HG02884 (cell line): ENCODE measurements around the gene TBC1D3G.
"Not testable (repeated sequence)": the region's sequence is repeated elsewhere in the genome, so short reads cannot be mapped to it uniquely, and the experiment has no call there.

Experiments
- ATAC-seq: cut with Tn5 transposase; IDR thresholded peaks from one replicate; pipeline ENCODE4 v1.9.1; 2021; ENCODE audit warnings: mild to moderate bottlenecking, moderate library complexity; ENCODE audit not compliant: unreplicated experiment

Gene TBC1D3G

DNA sequence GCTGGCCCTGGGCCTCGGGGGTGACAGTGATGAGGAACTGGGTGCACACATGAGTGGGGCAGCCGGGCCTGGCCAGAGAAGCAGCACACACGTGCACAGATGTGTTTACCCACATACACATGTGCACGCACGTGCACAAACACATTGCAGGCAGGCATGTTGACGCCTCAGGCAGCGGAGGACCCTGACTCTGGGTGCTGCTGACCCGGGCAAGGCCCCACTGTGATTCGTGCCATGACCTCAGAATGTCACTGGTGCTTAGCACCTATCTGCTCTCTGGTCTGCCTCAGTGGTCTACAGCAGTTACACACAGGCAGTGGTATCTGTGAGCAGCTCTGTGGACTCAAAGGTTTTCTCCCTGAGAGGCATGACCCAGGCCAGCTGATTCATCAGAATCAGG, at the start of gene TBC1D3G:
Gene TBC1D3G (plus strand): TSS at position 301 of the 400 bp plus-strand sequence. CDS start 1,528 bp downstream, outside the sequence.
- ATAC-seq: not testable (repeated sequence)

DNA sequence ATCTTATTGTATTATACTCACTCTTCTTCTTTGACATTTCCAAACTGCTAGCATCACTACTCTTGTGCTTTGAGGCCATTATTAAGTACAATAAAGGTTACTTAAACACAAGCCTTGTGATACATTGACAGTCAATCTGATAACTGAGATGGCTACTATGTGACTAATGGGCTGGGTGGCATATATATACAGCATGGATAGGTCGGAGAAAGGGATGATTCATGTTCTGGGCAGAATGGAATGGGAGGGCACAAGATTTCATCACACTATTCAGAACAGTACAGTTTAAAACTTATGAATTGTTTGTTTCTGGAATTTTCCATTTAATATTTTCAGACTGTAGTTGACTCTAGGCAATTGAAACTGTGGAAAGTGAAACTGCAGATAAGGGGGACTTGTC, 40.4 kb upstream of the TBC1D3G start:
- ATAC-seq: not testable (repeated sequence)

DNA sequence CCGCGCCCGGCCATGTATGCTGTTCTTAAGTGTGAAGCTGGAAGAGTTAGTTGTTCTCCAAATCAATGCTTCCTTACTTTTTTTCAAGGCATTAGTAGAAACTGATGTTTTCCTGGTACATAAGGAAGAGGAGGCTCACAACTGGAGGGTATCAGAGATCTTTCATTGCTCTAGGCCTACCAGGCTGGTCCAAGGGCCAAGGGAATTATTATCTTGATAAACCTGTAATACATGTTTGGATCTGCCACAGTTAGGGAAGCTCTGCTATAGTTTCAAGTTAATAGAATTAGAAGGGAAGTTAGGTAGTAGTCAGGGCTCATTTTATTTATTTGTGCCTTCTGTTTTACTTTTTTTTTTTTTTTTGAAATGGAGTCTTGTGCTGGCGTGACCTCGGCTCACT, 39.5 kb upstream of the TBC1D3G start:
- ATAC-seq: not testable (repeated sequence)

DNA sequence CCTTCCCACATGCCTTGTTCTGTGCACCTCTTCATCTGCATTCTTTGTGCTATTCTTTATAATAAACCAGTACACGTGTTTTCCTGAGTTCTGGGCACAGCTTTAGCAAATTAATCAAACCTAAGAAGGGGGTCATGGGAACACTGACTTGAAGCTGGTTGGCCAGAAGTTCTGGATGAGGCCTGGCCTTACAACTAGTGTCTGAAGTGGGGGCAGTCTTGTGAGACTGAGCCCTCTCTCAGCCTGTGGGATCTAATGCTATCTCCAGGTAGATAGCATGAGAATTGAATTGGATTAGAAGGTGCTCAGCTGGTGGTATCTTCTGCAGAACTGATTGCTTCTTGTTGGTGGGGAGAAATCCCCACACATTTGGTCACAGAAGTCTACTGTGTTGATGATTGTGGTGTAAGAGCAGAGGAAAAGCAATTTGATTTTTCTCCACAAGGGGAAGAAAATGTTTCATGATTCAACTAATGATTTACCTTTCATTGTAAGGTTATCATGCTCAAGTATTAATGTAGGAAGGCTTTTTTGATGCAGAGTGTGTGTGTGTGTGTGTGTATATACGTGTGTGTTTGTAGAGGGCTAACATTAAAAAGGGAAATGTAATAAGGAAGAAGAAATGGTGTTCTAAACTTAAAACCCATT, 33.6 kb upstream of the TBC1D3G start:
- not testable (repeated sequence) for ATAC-seq

DNA sequence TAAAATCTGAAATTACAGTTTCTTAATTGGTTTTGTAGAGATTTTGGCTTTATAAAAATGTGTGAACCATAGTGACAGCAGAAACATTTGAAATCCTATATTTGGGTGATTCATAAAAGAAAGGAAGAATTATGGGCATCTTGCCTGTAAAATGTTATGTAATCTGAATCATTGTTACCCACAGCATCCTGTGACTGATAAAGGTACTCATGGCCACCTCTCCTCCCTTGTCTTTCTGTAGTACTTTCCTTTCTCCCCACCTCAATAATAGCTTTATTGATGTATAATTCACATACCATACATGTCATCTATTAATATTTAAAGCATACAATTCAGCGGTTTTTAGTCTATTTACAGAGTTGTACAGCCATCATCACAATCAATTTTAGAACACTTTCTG, 28.5 kb upstream of the TBC1D3G start:
- ATAC-seq: not testable (repeated sequence)

DNA sequence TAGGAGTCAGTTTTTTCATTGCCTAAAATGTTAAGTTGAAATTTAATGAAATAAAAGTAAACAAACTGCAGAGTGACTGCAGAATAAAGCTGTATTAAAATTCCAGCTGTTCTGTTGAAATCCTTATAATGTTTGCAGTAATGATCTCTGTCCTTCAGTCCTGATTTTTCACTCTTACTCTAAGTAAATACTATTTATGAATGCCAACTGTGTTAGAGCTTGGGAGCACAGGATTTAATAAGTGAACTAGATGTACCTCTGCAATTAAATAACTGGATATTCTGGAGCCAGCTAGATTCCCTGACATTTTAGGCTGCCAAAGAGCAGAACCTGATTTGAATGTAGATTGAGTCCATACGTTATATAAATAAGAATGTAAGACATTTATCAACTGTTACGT, 7.9 kb upstream of the TBC1D3G start:
- not testable (repeated sequence) for ATAC-seq

DNA sequence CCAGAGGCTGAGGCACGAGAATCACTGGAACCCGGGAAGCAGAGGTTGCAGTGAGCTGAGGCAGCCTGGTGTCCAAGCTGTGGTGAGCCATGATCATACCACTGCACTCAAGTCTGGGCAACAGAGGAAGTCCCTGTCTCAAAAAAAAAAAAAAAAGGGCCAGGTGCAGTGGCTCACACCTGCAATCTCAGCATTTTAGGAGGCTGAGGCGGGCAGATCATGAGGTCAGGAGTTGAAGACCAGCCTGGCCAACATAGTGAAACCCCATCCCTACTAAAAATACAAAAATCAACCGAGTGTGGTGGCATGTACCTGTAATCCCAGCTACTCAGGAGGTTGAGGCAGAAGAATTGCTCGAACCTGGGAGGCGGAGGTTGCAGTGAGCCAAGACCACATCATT, 38.8 kb downstream of the TBC1D3G start:
- not testable (repeated sequence) for ATAC-seq

DNA sequence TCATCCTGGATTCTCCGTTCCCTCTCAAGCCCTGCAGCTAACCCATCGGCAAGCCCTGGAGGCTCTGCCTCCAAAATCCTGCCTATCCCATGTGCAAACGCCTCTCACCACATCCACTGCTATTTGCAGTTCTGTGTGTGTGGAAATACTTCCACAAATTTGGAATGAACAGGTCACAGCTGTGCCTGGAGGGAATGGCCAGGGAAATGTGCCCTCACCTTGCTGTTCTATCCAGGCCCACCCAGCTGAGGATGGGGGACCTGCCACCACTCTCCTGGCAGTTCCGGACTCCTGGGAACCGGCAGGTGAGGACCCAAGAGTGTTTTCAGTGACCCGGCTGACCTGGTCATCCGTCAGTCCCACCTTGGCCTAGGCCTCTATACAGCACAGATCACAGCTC, 52.3 kb downstream of the TBC1D3G start:
- ATAC-seq: not testable (repeated sequence)
